SU-DHL-6 (cell line): ENCODE results near the gene TNIK.

Experiments used
- H2AFZ ChIP-seq: fragments of 200-600 bp; sonication (generic); 2 replicates; pipeline ENCODE4 v1.6.1; 2014; ENCODE audit warnings: low read depth, mild to moderate bottlenecking, moderate library complexity, mixed read lengths, antibody characterized with exemption, low read length; ENCODE audit not compliant: severe bottlenecking
- H3F3A ChIP-seq: fragments of 200-600 bp; shearing (Covaris generic); 2 replicates; pipeline ENCODE4 v1.6.0; 2016; ENCODE audit warnings: antibody characterized with exemption, mild to moderate bottlenecking; ENCODE audit not compliant: insufficient read depth
- H3K27ac ChIP-seq: fragments of 200-600 bp; sonication (generic); 2 replicates; pipeline ENCODE4 v1.5.1; 2016; ENCODE audit warnings: low read depth, mild to moderate bottlenecking, low read length, moderate library complexity, mixed read lengths
- H3K27me3 ChIP-seq: fragments of 200-600 bp; sonication (generic), shearing (Covaris generic); 2 replicates; pipeline ENCODE4 v1.6.0; 2014; ENCODE audit warnings: mild to moderate bottlenecking, low read length
- H3K36me3 ChIP-seq: fragments of 200-600 bp; sonication (generic); 2 replicates; pipeline ENCODE4 v1.6.1; 2014; ENCODE audit warnings: mild to moderate bottlenecking, low read length, mixed read lengths
- H3K4me2 ChIP-seq: fragments of 300-600, 200-600 bp; shearing (Covaris generic), sonication (generic); 2 replicates; pipeline ENCODE4 v1.6.0; 2014; ENCODE audit warnings: low read length, low read depth, mild to moderate bottlenecking; ENCODE audit not compliant: poor library complexity, severe bottlenecking
- H3K4me3 ChIP-seq: fragments of 200-600 bp; sonication (generic); 2 replicates; pipeline ENCODE4 v1.5.1; 2014; ENCODE audit warnings: antibody characterized with exemption, low read length, mild to moderate bottlenecking, mixed read lengths; ENCODE audit not compliant: insufficient read depth, poor library complexity, severe bottlenecking
- H3K79me2 ChIP-seq: fragments of 200-600 bp; sonication (generic); 2 replicates; pipeline ENCODE4 v1.6.1; 2014; ENCODE audit warnings: mild to moderate bottlenecking, low read length, moderate library complexity; ENCODE audit not compliant: insufficient read depth
- H3K9ac ChIP-seq: fragments of 200-600 bp; sonication (generic); 2 replicates; pipeline ENCODE4 v1.7.0; 2014; ENCODE audit warnings: mild to moderate bottlenecking, low read length
- H3K9me2 ChIP-seq: fragments of 200-600 bp; sonication (generic); replicated peaks from 2 replicates; pipeline ENCODE4 v1.6.1; 2014; ENCODE audit warnings: low read length; ENCODE audit not compliant: insufficient read depth
- H3K9me3 ChIP-seq: fragments of 200-600 bp; sonication (generic); 2 replicates; pipeline ENCODE4 v1.6.1; 2014; ENCODE audit warnings: low read length, mixed read lengths; ENCODE audit not compliant: insufficient read depth
- H4K20me1 ChIP-seq: fragments of 200-600 bp; sonication (generic); 2 replicates; pipeline ENCODE4 v1.6.1; 2014; ENCODE audit warnings: low read depth, mild to moderate bottlenecking, antibody characterized with exemption, low read length, moderate library complexity, mixed read lengths
- CTCF ChIP-seq: fragments of 200-600 bp; sonication (generic); IDR thresholded peaks from one replicate; pipeline ENCODE4 v1.5.1; 2017; ENCODE audit warnings: antibody characterized with exemption, mild to moderate bottlenecking, low read length, moderate library complexity; ENCODE audit not compliant: insufficient read depth, poor library complexity, severe bottlenecking
- EZH2phosphoT487 ChIP-seq: fragments of 200-600 bp; sonication (generic), shearing (Covaris generic); conservative IDR thresholded peaks from 2 replicates; pipeline ENCODE4 v1.6.1; 2018; ENCODE audit warnings: mild to moderate bottlenecking, antibody characterized with exemption, low read length, moderate library complexity, mixed read lengths

TNIK gene

GRCh38 chr3:171190668-171191067, 269.5 kb downstream of the TNIK start:
- TF ChIP-seq CTCF (no peak), EZH2phosphoT487 (no peak)
- H3K27me3 ChIP-seq: no peaks in the 10 kb centered on the region
- no peak overlapping the region for H3K4me3 ChIP-seq
- no peak overlapping the region for H2AFZ ChIP-seq
- H3K79me2 ChIP-seq: no peaks in the 10 kb centered on the region
- no peak overlapping the region for H3K27ac ChIP-seq
- no peaks in the 10 kb centered on the region for H3K9me2 ChIP-seq
- H4K20me1 ChIP-seq: no peaks in the 10 kb centered on the region
- H3K4me2 ChIP-seq: no peak overlapping the region
- no peaks in the 10 kb centered on the region for H3K36me3 ChIP-seq
- no peaks in the 10 kb centered on the region for H3F3A ChIP-seq
- no peaks in the 10 kb centered on the region for H3K9me3 ChIP-seq
- H3K9ac ChIP-seq: no peak overlapping the region

DNA sequence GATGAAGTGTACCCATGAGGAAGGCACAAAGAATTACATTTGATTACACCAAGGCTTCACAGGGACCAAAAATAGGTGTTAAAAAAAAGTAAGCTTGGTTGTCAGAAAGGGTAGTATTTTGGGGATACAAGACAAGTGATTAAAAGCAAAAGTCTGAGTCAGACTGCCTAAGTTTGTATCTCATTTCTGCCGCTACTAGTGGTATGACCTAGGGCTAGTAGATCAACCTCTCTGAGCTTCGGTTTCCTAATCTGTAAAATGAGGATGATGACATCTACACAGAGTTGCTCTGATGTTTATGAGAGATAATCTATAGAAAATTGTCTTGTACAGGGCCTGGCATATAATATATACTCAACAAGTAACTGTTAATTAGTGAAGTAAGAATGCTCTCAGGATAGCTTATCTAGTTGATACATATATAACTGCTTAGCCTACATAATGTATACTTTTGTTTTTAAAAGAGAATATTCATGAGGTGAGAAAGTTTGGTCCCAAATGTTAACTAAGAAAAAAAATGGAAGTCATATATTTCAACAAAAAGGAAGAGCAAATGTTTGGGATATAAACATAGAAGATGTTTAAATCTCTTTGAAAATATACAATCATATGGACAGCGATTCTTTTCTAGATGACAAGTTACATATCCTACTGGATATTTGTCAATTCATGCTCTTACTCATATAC, 270.7 kb downstream of the TNIK start:
- no peak for TF ChIP-seq EZH2phosphoT487
- TF ChIP-seq CTCF: no peak
- no peaks in the 10 kb centered on the region for H3K9me3 ChIP-seq

GRCh38 chr3:171187706-171188290, 272.4 kb downstream of the TNIK start:
- Histone ChIP-seq H3K27me3 (no peaks in the 10 kb centered on the region), H3F3A (no peaks in the 10 kb centered on the region), H3K4me2 (no peak overlapping the region), H3K9ac (no peak overlapping the region), H3K9me2 (no peaks in the 10 kb centered on the region), H3K27ac (no peak overlapping the region), H2AFZ (no peak overlapping the region), H3K9me3 (no peaks in the 10 kb centered on the region), H3K36me3 (no peaks in the 10 kb centered on the region), H3K4me3 (no peak overlapping the region), H4K20me1 (no peaks in the 10 kb centered on the region), H3K79me2 (no peaks in the 10 kb centered on the region)
- TF ChIP-seq CTCF (no peak), EZH2phosphoT487 (no peak)

More for the DNA sequence above, 270.7 kb downstream of the TNIK start:
- H3K9me2 ChIP-seq: no peaks in the 10 kb centered on the region
- no peak overlapping the region for H3K27ac ChIP-seq
- no peak overlapping the region for H2AFZ ChIP-seq
- no peak overlapping the region for H3K4me3 ChIP-seq
- no peak overlapping the region for H3K4me2 ChIP-seq
- H3K27me3 ChIP-seq: no peaks in the 10 kb centered on the region
- H3K79me2 ChIP-seq: no peaks in the 10 kb centered on the region
- no peaks in the 10 kb centered on the region for H3K36me3 ChIP-seq
- no peaks in the 10 kb centered on the region for H3F3A ChIP-seq
- no peaks in the 10 kb centered on the region for H4K20me1 ChIP-seq
- H3K9ac ChIP-seq: no peak overlapping the region
